ENCODE measurements around the gene MCOLN3.
"Not testable (repeated sequence)": the region's sequence is repeated elsewhere in the genome, so short reads cannot be mapped to it uniquely, and the experiment has no call there.

MCOLN3 gene

GRCh38 chr1:84988588-84988987 lies 59.7 kb downstream of the MCOLN3 start:
- DNase-seq, result no peak

GRCh38 chr1:84986561-84986960 lies 61.7 kb downstream of the MCOLN3 start:
- DNase-seq, result not testable (repeated sequence)

- DNase-seq, result no peak
Measured at GRCh38 chr1:84985365-84985764, 62.9 kb downstream of the MCOLN3 start.

GRCh38 chr1:84982395-84982794 lies 65.9 kb downstream of the MCOLN3 start:
- no peak for DNase-seq

- DNase-seq, result no peak
Measured at GRCh38 chr1:84975035-84975434, 73.3 kb downstream of the MCOLN3 start.

- DNase-seq, result no peak
Measured at GRCh38 chr1:84973498-84974334, 74.6 kb downstream of the MCOLN3 start.

GRCh38 chr1:84972377-84972987 lies 75.8 kb downstream of the MCOLN3 start:
- no peak for DNase-seq

- no peak for DNase-seq
Measured at GRCh38 chr1:84971957-84972356, 76.3 kb downstream of the MCOLN3 start.

GRCh38 chr1:84969489-84970250 lies 78.6 kb downstream of the MCOLN3 start:
- DNase-seq, result no peak

- DNase-seq, result no peak
Measured at GRCh38 chr1:84968865-84969264, 79.4 kb downstream of the MCOLN3 start.

GRCh38 chr1:84968101-84968500 lies 80.2 kb downstream of the MCOLN3 start:
- no peak for DNase-seq

Data from CD4-positive, alpha-beta T cell treated with Interleukin-4 for 4 hours (primary cell).